OCI-LY3 (cell line): ENCODE results near the gene LDLR.

Source experiments
- EZH2phosphoT487 ChIP-seq: fragments of 200-600 bp; shearing (Covaris generic); IDR thresholded peaks from 2 replicates; pipeline ENCODE4 v1.6.1; 2018; ENCODE audit warnings: antibody characterized with exemption, mixed run types, low read depth
- TF ChIP-seq, protein P1 (sequence below): fragments of 200-600, 300-600 bp; sonication (generic); IDR thresholded peaks from 2 replicates; pipeline ENCODE4 v1.5.1; 2014; ENCODE audit warnings: antibody characterized with exemption, low read length, low read depth

DNA sequence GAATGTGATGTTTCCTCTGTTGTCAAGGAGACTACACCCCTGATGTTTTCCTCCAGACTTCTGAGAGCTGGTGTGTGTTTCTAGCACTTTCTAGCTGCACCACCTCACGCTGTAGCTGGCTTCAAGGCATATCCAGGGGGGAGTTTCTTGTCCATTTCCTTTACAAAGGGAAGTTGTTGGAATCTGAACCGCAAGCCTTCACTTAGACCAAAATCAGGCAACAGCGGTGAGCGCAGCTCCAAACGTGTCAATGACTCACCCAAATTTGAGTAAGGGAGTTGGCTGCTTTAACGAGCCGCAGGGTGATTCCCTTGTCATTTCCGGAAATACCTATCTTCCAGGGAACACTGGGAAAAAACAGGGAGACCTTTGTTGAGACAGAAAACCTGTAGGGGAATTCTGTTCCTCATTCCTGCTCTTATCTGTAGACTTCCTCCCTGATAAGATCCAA lies 2.5 kb downstream of the LDLR start:
- TF ChIP-seq, protein P1, sequence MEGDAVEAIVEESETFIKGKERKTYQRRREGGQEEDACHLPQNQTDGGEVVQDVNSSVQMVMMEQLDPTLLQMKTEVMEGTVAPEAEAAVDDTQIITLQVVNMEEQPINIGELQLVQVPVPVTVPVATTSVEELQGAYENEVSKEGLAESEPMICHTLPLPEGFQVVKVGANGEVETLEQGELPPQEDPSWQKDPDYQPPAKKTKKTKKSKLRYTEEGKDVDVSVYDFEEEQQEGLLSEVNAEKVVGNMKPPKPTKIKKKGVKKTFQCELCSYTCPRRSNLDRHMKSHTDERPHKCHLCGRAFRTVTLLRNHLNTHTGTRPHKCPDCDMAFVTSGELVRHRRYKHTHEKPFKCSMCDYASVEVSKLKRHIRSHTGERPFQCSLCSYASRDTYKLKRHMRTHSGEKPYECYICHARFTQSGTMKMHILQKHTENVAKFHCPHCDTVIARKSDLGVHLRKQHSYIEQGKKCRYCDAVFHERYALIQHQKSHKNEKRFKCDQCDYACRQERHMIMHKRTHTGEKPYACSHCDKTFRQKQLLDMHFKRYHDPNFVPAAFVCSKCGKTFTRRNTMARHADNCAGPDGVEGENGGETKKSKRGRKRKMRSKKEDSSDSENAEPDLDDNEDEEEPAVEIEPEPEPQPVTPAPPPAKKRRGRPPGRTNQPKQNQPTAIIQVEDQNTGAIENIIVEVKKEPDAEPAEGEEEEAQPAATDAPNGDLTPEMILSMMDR = no peak
- TF ChIP-seq EZH2phosphoT487 = no peak
